Urinary bladder (tissue), 4 donors: ENCODE results near the gene TGFB1. TPM values are rescaled to one million over a fixed set of nuclear protein-coding genes. Genes with fewer than 3 reads are reported as not detected.
"Not testable (repeated sequence)": the region's sequence is repeated elsewhere in the genome, so short reads cannot be mapped to it uniquely, and the experiment has no call there.

Experiments used
- DNase-seq: peaks from one replicate; pipeline ENCODE4 v3.0.0-alpha.2; 2015; ENCODE audit errors: extremely low spot score
- H3K27ac ChIP-seq: one replicate; pipeline ENCODE4 v1.5.1; 2013; ENCODE audit warnings: low read depth, mild to moderate bottlenecking, moderate library complexity
- H3K36me3 ChIP-seq: one replicate; pipeline ENCODE4 v1.6.1; 2013; ENCODE audit warnings: mild to moderate bottlenecking, moderate library complexity; ENCODE audit not compliant: insufficient read depth
- H3K4me1 ChIP-seq: one replicate; pipeline ENCODE4 v1.6.1; 2013; ENCODE audit warnings: mild to moderate bottlenecking, moderate library complexity; ENCODE audit not compliant: insufficient read depth
- H3K4me3 ChIP-seq: one replicate; pipeline ENCODE4 v1.5.1; 2013; ENCODE audit warnings: low read depth, low read length
- WGBS: extraction: QIAGEN DNeasy Blood & Tissue Kit; methylation state at CpG from one replicate; pipeline ENCODE4 v1.1.7; 2013; 5-methylcytosine and 5-hydroxymethylcytosine counted together
- polyA plus RNA-seq: library from polyadenylated mRNA; stranded (reverse); fragments of 200-250 nt; gene quantifications from one replicate; pipeline ENCODE4 v1.2.3, GENCODE V29; 2013
- total RNA-seq: library from RNA; depleted of rRNA; stranded (reverse); fragments of >200 nt; gene quantifications from one replicate; pipeline ENCODE4 v1.2.3, GENCODE V29; 2014
- donor health status: healthy with polysubstance abuse.
- donor health status: healthy.

Gene TGFB1
- total and polyA plus RNA-seq, 2 donors: 9.2 to 58.9 TPM

- not testable (repeated sequence) for H3K4me3 ChIP-seq, H3K27ac ChIP-seq, DNase-seq, H3K4me1 ChIP-seq, H3K36me3 ChIP-seq
- 96% methylated on average over 8 of the region's 8 CpGs for WGBS
Observed at GRCh38 chr19:41381536-41381935, 27.8 kb upstream of the TGFB1 start.

- DNase-seq: no peak
- H3K27ac ChIP-seq: no peak overlapping the region
- WGBS: 35% methylated on average over 9 of the region's 9 CpGs
- H3K4me1 ChIP-seq: no peaks in the 10 kb centered on the region
- no peak overlapping the region for H3K4me3 ChIP-seq
- H3K36me3 ChIP-seq: no peaks in the 10 kb centered on the region
Observed at GRCh38 chr19:41377977-41378709, 24.4 kb upstream of the TGFB1 start.

- no peak for DNase-seq
- no peaks in the 10 kb centered on the region for H3K4me1 ChIP-seq
Observed at GRCh38 chr19:41376998-41377365, 23.3 kb upstream of the TGFB1 start.

GRCh38 chr19:41376241-41376997 is 22.7 kb upstream of the TGFB1 start, which contains the start of gene TMEM91:
Gene TMEM91, plus strand, starts transcription at chr19:41376533. Its CDS starts 1,777 bp downstream, at chr19:41378310.
- Histone ChIP-seq H3K27ac (peak within 1 kb of the TSS; percentile 64), H3K4me1 (no peaks in the 10 kb centered on the region), H3K4me3 (peak within 1 kb of the TSS; percentile 48), H3K36me3 (no peaks in the 10 kb centered on the region)
- 1% methylated on average over 47 of the region's 47 CpGs for WGBS
- no peak for DNase-seq

More at GRCh38 chr19:41376998-41377365, 23.3 kb upstream of the TGFB1 start:
- WGBS: 57% methylated on average over 8 of the region's 8 CpGs
- Histone ChIP-seq H3K27ac (peak overlapping the region; percentile 64), H3K36me3 (no peaks in the 10 kb centered on the region), H3K4me3 (peak overlapping the region; percentile 48)

- no peaks in the 10 kb centered on the region for H3K36me3 ChIP-seq
- H3K4me1 ChIP-seq: no peaks in the 10 kb centered on the region
- peak; percentile 73 for DNase-seq
- WGBS: 15% methylated on average over 12 of the region's 12 CpGs
- H3K27ac ChIP-seq: no peak overlapping the region
- H3K4me3 ChIP-seq: no peak overlapping the region
Observed at GRCh38 chr19:41373993-41374392, 20.3 kb upstream of the TGFB1 start.

- WGBS: 56% methylated on average over 2 of the region's 2 CpGs
- DNase-seq: no peak
Observed at GRCh38 chr19:41372501-41372900, 18.8 kb upstream of the TGFB1 start.

GRCh38 chr19:41371541-41371940 is 17.8 kb upstream of the TGFB1 start:
- Histone ChIP-seq H3K4me3 (no peak overlapping the region), H3K27ac (no peak overlapping the region), H3K4me1 (no peaks in the 10 kb centered on the region), H3K36me3 (no peaks in the 10 kb centered on the region)
- WGBS: 94% methylated on average over 8 of the region's 8 CpGs
- DNase-seq: no peak

More at GRCh38 chr19:41372501-41372900, 18.8 kb upstream of the TGFB1 start:
- no peaks in the 10 kb centered on the region for H3K36me3 ChIP-seq
- H3K4me1 ChIP-seq: no peaks in the 10 kb centered on the region
- no peak overlapping the region for H3K27ac ChIP-seq
- H3K4me3 ChIP-seq: no peak overlapping the region

- not testable (repeated sequence) for H3K4me1 ChIP-seq, H3K27ac ChIP-seq, H3K36me3 ChIP-seq, DNase-seq, H3K4me3 ChIP-seq
- 92% methylated on average over 5 of the region's 5 CpGs for WGBS
Observed at GRCh38 chr19:41371119-41371518, 17.4 kb upstream of the TGFB1 start.

- Histone ChIP-seq H3K36me3 (no peaks in the 10 kb centered on the region), H3K4me3 (no peak overlapping the region), H3K27ac (no peak overlapping the region), H3K4me1 (no peaks in the 10 kb centered on the region)
- DNase-seq: no peak
- 97% methylated on average over 2 of the region's 2 CpGs for WGBS
Observed at GRCh38 chr19:41369769-41370168, 16.0 kb upstream of the TGFB1 start.

GRCh38 chr19:41367848-41368301 is 14.2 kb upstream of the TGFB1 start:
- Histone ChIP-seq H3K36me3 (no peaks in the 10 kb centered on the region), H3K4me3 (no peak overlapping the region), H3K27ac (no peak overlapping the region), H3K4me1 (no peaks in the 10 kb centered on the region)
- WGBS: 57% methylated on average over 6 of the region's 6 CpGs
- DNase-seq: no peak

- 95% methylated on average over 1 of the region's 1 CpG for WGBS
- Histone ChIP-seq H3K4me1 (no peaks in the 10 kb centered on the region), H3K4me3 (no peak overlapping the region), H3K27ac (no peak overlapping the region), H3K36me3 (no peaks in the 10 kb centered on the region)
- DNase-seq: no peak
Observed at GRCh38 chr19:41366089-41366488, 12.4 kb upstream of the TGFB1 start.

- no peaks in the 10 kb centered on the region for H3K4me1 ChIP-seq
- peak overlapping the region; percentile 53 for H3K4me3 ChIP-seq
- H3K27ac ChIP-seq: peak overlapping the region; percentile 83
- no peaks in the 10 kb centered on the region for H3K36me3 ChIP-seq
- DNase-seq: no peak
- 78% methylated on average over 14 of the region's 14 CpGs for WGBS
Observed at GRCh38 chr19:41364524-41365391, 11.0 kb upstream of the TGFB1 start.

- no peaks in the 10 kb centered on the region for H3K4me1 ChIP-seq
- under 1% methylated on average over 56 of the region's 56 CpGs for WGBS
- no peaks in the 10 kb centered on the region for H3K36me3 ChIP-seq
Observed at GRCh38 chr19:41363753-41364523, 10.2 kb upstream of the TGFB1 start, which contains the start of gene B9D2. Gene B9D2, minus strand, starts transcription at chr19:41364149. Its CDS starts 630 bp downstream, at chr19:41363519.

More at GRCh38 chr19:41363753-41364523, 10.2 kb upstream of the TGFB1 start, which contains the start of gene B9D2:
- Histone ChIP-seq H3K27ac (peak within 1 kb of the TSS; percentile 96), H3K4me3 (peak within 1 kb of the TSS; percentile 53)
- peak; percentile 97 for DNase-seq
